Ishikawa (cell line): ENCODE measurements around the gene OSCP1.

Source experiments
- CEBPB ChIP-seq: IDR thresholded peaks from 2 replicates; pipeline ENCODE4 v1.6.1; 2012
- CREB1 ChIP-seq: IDR thresholded peaks from 2 replicates; pipeline ENCODE4 v1.6.1; 2012; ENCODE audit warnings: low read depth
- EGR1 ChIP-seq: IDR thresholded peaks from 2 replicates; pipeline ENCODE4 v1.6.1; 2012
- EP300 ChIP-seq: IDR thresholded peaks from 2 replicates; pipeline ENCODE4 v1.6.1; 2012; ENCODE audit warnings: borderline replicate concordance
- FOXM1 ChIP-seq: IDR thresholded peaks from 2 replicates; pipeline ENCODE4 v1.6.1; 2012; ENCODE audit warnings: low read depth, borderline replicate concordance
- MAX ChIP-seq: IDR thresholded peaks from 2 replicates; pipeline ENCODE4 v1.6.1; 2012
- NFIC ChIP-seq: IDR thresholded peaks from 2 replicates; pipeline ENCODE4 v1.6.1; 2012
- RAD21 ChIP-seq: IDR thresholded peaks from 2 replicates; pipeline ENCODE4 v1.6.1; 2012; ENCODE audit warnings: low read depth
- REST ChIP-seq: IDR thresholded peaks from 2 replicates; pipeline ENCODE4 v1.6.1; 2012; ENCODE audit warnings: low read depth, mild to moderate bottlenecking
- TAF1 ChIP-seq: IDR thresholded peaks from 2 replicates; pipeline ENCODE4 v1.6.1; 2012; ENCODE audit warnings: low read depth, mild to moderate bottlenecking
- TCF12 ChIP-seq: IDR thresholded peaks from 2 replicates; pipeline ENCODE4 v1.6.1; 2012; ENCODE audit warnings: low read depth
- TEAD4 ChIP-seq: IDR thresholded peaks from 2 replicates; pipeline ENCODE4 v1.6.1; 2012
- USF1 ChIP-seq: IDR thresholded peaks from 2 replicates; pipeline ENCODE4 v1.6.1; 2012
- YY1 ChIP-seq: IDR thresholded peaks from 2 replicates; pipeline ENCODE4 v1.6.1; 2012; ENCODE audit warnings: low read depth
- ZBTB7A ChIP-seq: IDR thresholded peaks from 2 replicates; pipeline ENCODE4 v1.6.1; 2012; ENCODE audit warnings: low read depth

The OSCP1 gene

GRCh38 chr1:36390411-36390810 is 59.8 kb downstream of the OSCP1 start:
- no peak for TF ChIP-seq FOXM1
- no peak for TF ChIP-seq NFIC
- no peak for TF ChIP-seq MAX
- TF ChIP-seq REST, result no peak
- TF ChIP-seq ZBTB7A, result no peak
- TF ChIP-seq CEBPB, result no peak
- no peak for TF ChIP-seq TEAD4
- no peak for TF ChIP-seq EP300
- TF ChIP-seq USF1, result no peak
- TF ChIP-seq CREB1, result no peak
- TF ChIP-seq YY1, result no peak
- no peak for TF ChIP-seq RAD21
- TF ChIP-seq TAF1, result no peak
- no peak for TF ChIP-seq EGR1
- no peak for TF ChIP-seq TCF12

GRCh38 chr1:36389999-36390398 is 60.3 kb downstream of the OSCP1 start:
- TF ChIP-seq MAX (no peak), CREB1 (no peak), TEAD4 (no peak), RAD21 (no peak), REST (no peak), EGR1 (no peak), TAF1 (no peak), ZBTB7A (no peak), FOXM1 (no peak), USF1 (no peak), EP300 (no peak), NFIC (no peak), YY1 (no peak), CEBPB (no peak), TCF12 (no peak)

GRCh38 chr1:36389261-36389660 is 61.0 kb downstream of the OSCP1 start:
- no peak for TF ChIP-seq TCF12
- TF ChIP-seq USF1, result no peak
- no peak for TF ChIP-seq TEAD4
- TF ChIP-seq RAD21, result no peak
- no peak for TF ChIP-seq REST
- TF ChIP-seq ZBTB7A, result no peak

GRCh38 chr1:36387141-36387949 is 62.9 kb downstream of the OSCP1 start:
- TF ChIP-seq CREB1 (no peak), REST (no peak), YY1 (no peak), CEBPB (no peak), USF1 (no peak), TEAD4 (no peak), EGR1 (no peak), RAD21 (no peak)
